ENCODE results near the gene SLIT1.

The SLIT1 gene

DNA sequence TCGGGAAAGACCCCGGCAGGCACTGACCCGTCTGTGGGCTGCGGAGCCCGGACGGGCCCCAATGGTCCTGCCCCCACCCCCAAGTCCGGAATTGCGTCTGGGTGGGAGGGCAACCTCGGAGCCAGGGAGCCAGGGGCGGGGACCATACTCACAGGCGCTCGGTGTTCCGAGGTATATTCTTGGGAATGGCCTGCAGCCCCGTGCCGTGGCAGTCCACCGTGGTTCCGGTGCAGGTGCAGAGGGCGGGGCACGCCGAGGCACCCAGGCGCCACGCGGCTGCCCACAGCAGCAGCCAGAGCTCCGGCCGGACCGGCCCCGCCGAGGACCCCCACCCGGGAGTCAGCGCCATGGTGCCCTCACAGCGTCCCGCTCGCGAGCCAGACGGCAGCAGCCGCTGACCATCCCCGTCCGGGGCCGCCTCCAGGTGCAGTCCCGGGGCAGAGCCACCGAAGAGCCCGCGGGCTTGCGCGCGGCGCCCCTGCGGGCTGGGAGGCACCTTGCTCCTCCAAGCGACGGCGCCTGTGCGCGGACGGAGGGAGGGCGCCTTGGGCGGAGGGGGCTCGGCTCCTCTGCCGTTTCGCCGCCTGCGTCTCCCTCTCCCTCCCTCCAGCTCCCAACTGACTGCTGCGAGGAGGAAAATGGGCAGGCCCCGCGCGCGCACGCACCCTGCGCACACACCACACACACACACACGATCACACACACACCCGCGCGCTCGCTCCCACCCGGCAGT lies at the start of gene SLIT1:
Gene SLIT1 (minus strand): TSS at position 634 of the 733 bp plus-strand sequence. CDS start 285 bp downstream, at position 349.
- peak; percentile 31 for DNase-seq

GRCh38 chr10:97235353-97235752 lies 49.6 kb upstream of the SLIT1 start:
- DNase-seq, result no peak

GRCh38 chr10:97234400-97234799 lies 48.6 kb upstream of the SLIT1 start:
- DNase-seq, result peak; percentile 60

- DNase-seq, result no peak
Measured at GRCh38 chr10:97230146-97230545, 44.4 kb upstream of the SLIT1 start.

DNA sequence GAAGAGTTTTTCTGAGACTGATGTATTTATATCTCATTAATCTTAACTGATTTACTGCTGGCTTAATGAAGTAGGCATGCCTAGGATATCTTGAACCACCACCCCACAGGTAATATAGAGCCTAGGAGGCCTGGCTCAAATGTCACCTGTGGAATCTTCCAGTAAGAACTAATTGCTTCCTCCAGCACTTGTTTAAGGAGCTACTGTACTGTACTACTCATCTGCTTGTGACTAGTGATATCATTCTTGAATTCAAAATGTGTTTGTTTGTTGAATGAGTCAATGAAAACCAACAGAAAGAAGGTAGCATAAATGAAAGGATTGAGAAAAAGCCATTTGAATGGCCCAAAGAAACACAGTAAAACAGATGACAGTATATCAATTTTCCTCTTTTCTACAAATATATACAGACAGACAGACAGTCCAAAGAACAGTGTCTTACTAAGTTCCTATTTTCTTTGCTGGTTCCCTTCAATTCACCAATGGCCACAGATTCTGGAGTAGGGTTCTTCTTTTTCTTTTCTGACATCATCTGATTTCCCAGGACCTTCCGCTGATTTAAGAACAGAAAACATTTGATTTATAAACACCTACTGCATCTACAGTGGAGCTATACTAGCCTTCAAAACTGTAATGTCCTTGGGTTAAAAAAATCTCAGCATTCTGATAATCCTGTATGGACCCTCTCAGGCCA lies 43.7 kb upstream of the SLIT1 start:
- no peak for DNase-seq

DNA sequence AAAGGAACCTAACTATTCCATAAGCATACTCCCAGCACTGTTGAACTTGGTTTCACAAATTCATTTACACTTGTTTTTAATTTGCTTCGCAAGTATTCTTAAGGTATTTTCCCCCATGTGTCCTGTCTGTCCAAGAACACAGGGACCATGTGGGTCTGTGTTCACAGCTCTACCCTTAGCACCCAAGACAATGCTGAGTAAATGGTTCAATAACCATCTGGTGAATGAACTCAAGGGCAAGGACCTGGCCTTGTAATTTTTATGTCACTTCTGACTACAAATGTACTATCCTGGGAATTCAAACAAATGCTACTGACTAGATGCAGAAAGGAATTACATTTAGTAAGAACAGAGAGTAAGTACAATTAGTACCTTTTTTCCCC lies 43.0 kb upstream of the SLIT1 start:
- DNase-seq, result no peak

DNA sequence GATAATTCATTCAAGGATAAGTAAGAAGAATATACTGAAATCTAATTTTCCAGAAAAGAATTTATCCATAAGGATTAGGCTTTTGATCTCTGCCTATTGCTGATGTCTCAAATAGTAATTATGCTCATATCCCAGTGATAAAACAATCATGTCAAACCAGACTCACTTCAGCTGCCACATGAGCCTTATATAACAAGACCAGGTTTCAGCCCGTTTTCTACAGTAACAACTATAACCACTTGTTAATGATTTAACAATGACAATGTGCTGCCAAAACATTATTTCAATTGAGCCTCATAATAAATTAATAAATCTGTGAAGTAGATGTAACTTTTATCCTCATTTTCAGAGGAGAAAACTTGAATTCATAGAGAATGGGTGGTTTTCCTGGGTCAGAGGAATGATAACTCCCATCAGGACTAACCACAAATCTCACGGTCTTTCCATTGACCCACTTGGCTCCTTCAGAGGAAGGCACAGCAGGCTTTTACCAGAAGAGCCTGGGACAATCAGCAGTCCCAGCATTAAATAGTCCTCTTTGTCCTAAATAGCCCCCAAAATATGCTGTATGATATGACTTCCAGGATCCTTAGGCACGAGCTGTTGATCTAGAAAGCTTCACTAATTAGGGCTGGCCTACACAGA lies 42.5 kb upstream of the SLIT1 start:
- DNase-seq, result no peak

GRCh38 chr10:97226398-97226797 lies 40.6 kb upstream of the SLIT1 start:
- DNase-seq, result no peak

- DNase-seq, result no peak
Measured at GRCh38 chr10:97224483-97225435, 39.0 kb upstream of the SLIT1 start.

DNA sequence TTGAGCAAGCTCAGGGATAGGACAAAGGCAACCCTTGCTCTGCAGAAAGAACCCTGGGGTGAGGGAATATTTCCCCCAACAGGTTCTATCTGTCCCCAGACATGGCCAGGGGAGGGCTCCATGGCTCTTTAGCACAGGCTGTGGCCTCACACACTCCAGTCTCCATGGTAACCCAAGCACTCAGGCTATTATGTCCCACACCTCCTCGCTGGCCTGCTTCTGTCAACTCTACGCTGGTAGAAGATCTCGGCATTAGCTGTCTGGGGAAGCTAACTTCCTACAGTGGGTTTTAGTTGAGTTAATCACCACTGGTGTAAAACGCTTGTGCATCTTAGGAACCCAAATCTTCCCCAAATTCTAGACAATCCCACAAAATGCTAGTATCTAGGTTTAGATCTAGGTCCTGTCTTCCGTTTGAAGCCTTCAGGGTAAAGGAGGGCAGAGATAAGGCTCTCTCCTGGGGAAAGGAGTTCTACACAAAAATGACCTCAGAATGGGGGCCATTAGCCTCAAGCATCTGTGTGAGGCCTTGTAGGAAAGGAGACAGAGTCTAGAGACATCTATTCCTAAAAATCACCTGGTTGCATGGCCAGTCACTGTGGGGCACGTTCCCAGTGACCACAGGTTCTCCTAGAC lies 36.7 kb upstream of the SLIT1 start:
- DNase-seq, result no peak

DNA sequence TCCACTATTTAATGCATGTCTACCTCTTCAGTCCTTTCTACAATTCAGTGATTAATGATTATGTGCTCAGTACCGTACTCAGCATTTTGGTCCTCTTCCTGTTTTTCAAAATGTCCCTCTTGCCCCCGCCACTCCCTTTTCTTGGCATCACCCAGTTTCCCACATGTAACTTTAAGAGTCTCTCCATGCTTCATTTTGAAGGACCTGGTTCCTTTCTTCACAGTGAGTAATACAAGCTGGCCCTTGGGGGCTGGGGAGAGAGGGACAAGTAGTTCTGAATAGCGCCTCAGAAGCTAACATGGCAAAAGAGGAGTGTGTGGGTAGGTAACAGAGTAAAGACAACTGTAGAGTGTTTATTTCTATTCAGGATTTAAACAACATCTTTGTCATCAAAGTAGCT lies 34.6 kb upstream of the SLIT1 start:
- no peak for DNase-seq

GRCh38 chr10:97217299-97217698 lies 31.5 kb upstream of the SLIT1 start:
- no peak for DNase-seq

DNA sequence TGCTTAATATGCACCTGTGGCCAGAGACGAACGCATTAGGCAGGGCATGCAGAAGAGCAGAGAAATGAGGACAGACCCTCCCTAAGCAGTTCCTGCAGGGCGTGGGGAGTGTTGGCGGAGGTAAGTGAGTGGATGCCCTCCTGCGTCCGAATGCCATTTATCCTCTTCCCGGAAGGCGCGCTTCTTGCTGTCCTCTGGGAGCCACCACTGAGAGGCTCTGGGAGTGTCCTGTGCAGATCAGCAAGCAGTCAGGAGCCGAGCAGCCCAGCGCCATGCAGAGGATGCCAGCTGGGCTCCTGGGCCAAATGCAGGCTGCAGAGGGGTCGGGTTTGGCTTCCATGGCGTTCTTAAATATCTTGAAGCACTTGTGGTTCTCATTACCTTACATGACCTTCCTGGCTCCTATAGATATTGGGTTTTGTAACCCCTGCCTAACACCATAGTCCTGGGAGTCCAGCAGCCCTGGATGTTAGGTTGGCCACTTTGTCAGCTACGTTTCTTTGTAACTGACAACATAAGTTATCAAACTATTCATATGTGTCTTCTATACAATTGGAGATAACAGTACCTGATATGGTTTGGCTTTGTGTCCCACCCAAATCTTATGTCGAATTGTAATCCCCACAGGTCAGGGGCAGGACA lies 30.0 kb upstream of the SLIT1 start:
- no peak for DNase-seq

- no peak for DNase-seq
Measured at GRCh38 chr10:97213431-97213830, 27.7 kb upstream of the SLIT1 start.

- DNase-seq, result no peak
Measured at GRCh38 chr10:97211229-97211628, 25.5 kb upstream of the SLIT1 start.

DNA sequence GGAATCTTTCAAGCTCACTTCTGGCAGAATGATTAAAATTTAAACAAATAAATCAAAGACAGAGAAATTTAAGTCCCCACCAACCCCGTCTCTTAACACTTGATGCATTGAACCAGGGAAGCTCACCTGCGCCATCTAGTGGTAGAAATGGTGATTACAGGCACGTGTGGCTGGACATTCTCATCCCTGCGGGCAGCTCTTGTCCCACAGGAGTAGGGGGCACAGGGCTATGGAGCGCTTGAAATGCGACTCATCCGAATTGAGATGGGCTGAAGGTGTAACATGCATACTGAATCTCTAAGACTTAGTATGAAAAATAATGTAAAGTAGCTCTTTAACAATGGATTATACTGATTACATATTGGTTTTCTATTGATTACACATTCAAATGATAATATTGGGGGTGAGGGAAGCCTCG lies 24.8 kb upstream of the SLIT1 start:
- DNase-seq, result peak; percentile 61

- DNase-seq, result no peak
Measured at GRCh38 chr10:97207756-97208346, 22.1 kb upstream of the SLIT1 start.

GRCh38 chr10:97207131-97207530 lies 21.4 kb upstream of the SLIT1 start:
- no peak for DNase-seq

GRCh38 chr10:97204826-97205679 lies 19.3 kb upstream of the SLIT1 start:
- DNase-seq, result no peak

DNA sequence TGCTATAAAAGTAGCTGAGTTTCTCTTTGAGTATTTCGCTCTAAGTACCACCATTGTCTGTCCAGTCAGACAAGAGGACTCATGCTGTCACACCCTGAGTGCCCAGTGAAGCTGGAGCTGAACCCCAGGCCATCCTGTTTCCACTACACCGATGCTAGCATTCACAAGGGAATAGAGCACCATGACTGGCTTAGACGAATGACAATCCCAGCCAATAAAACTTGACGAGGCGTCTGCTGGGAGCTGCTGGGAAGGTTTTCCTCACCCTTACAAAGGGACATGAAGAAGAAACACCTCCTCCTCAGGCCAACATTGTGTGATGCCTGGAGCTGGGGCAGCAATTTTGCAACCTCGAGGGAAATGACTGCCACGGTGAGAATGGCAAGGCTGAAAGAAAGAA lies 17.5 kb upstream of the SLIT1 start:
- DNase-seq, result no peak
